CD4-positive, alpha-beta memory T cell (primary cell): ENCODE measurements around the gene ANGEL2. TPM values are rescaled to one million over a fixed set of nuclear protein-coding genes. Genes with fewer than 3 reads are reported as not detected.
"Not testable (repeated sequence)": the region's sequence is repeated elsewhere in the genome, so short reads cannot be mapped to it uniquely, and the experiment has no call there.

Source experiments
- CTCF ChIA-PET: fragments of 350-600 bp; sonication (Branson Sonifier 250); formaldehyde crosslinking; loops from one replicate; lab custom pipeline; 2021; ENCODE audit warnings: inconsistent platforms; ENCODE audit not compliant: partially characterized antibody; lab: Charles Lee
- POLR2A ChIA-PET: fragments of 350-600 bp; sonication (Branson Sonifier 250); formaldehyde crosslinking; loops from one replicate; lab custom pipeline; 2021; ENCODE audit not compliant: partially characterized antibody; lab: Charles Lee
- DNase-seq, 5 donors: peaks; one replicate each; pipeline versions ENCODE4 v3.0.0 to v3.0.0-alpha.2; 2020 to 2022; ENCODE audit warnings: mixed read lengths in 1 of 5
- H3K27ac ChIP-seq: one replicate; pipeline ENCODE4 v1.7.0; 2013; ENCODE audit warnings: low read depth, low read length
- H3K27me3 ChIP-seq: 2 replicates; pipeline ENCODE4 v1.7.0; 2013; ENCODE audit warnings: mild to moderate bottlenecking, low read length, moderate library complexity; ENCODE audit not compliant: insufficient read depth
- H3K36me3 ChIP-seq: 2 replicates; pipeline ENCODE4 v1.7.0; 2013; ENCODE audit warnings: mild to moderate bottlenecking, low read length, moderate library complexity; ENCODE audit not compliant: insufficient read depth
- H3K4me1 ChIP-seq: 2 replicates; pipeline ENCODE4 v1.7.0; 2013; ENCODE audit warnings: mild to moderate bottlenecking, low read length, moderate library complexity; ENCODE audit not compliant: insufficient read depth
- H3K4me3 ChIP-seq, 2 donors: one replicate each; pipeline ENCODE4 v1.7.0; 2013; ENCODE audit warnings: low read length in 2 of 2, mild to moderate bottlenecking in 1 of 2
- H3K9me3 ChIP-seq, 2 donors: one replicate each; pipeline ENCODE4 v1.7.0; 2013; ENCODE audit warnings: low read length in 2 of 2, control low read depth in 1 of 2; ENCODE audit not compliant: control insufficient read depth in 1 of 2
- H3K27ac Mint-ChIP-seq, 7 donors: one replicate each; pipeline ENCODE4 v1.8.0; 2020 to 2021; ENCODE audit warnings: mixed read lengths in 7 of 7, mild to moderate bottlenecking in 6 of 7, inconsistent platforms in 3 of 7, moderate library complexity in 3 of 7
- H3K27me3 Mint-ChIP-seq, 2 donors: one replicate each; pipeline ENCODE4 v1.8.0; 2020 to 2021; ENCODE audit warnings: mixed read lengths in 2 of 2
- H3K36me3 Mint-ChIP-seq, 2 donors: one replicate each; pipeline ENCODE4 v1.8.0; 2020 to 2021; ENCODE audit warnings: mixed read lengths in 2 of 2, inconsistent platforms in 1 of 2, mild to moderate bottlenecking in 1 of 2
- H3K4me1 Mint-ChIP-seq, 4 donors: one replicate each; pipeline ENCODE4 v1.8.0; 2020 to 2021; ENCODE audit warnings: mixed read lengths in 4 of 4, mild to moderate bottlenecking in 1 of 4
- H3K4me3 Mint-ChIP-seq, 8 donors: one replicate each; pipeline ENCODE4 v1.8.0; 2020 to 2021; ENCODE audit warnings: mixed read lengths in 8 of 8, mild to moderate bottlenecking in 7 of 8, moderate library complexity in 6 of 8, inconsistent platforms in 3 of 8
- H3K9me3 Mint-ChIP-seq, 8 donors: one replicate each; pipeline ENCODE4 v1.8.0; 2020 to 2021; ENCODE audit warnings: mixed read lengths in 8 of 8, mild to moderate bottlenecking in 5 of 8, inconsistent platforms in 3 of 8, moderate library complexity in 1 of 8
- intact Hi-C: fragments of 100-400 bp; cut with micrococcal nuclease; formaldehyde crosslinking; loops from one replicate; pipeline ENCODE4 v1.15.1; 2023
- polyA plus RNA-seq, 2 donors: library from polyadenylated mRNA; unstranded; fragments of 300-500 nt; fragmentation: Illumina TruSeq; gene quantifications; one replicate each; pipeline ENCODE4 v1.2.3, GENCODE V29; 2021
- total RNA-seq, 2 experiments: library from RNA; stranded (reverse); gene quantifications; one replicate each; pipeline ENCODE4 v1.2.3, GENCODE V29; 2021

ANGEL2 gene
- total and polyA plus RNA-seq, 4 experiments from 2014 or later: 22.3 to 81.4 (median 53.1) TPM

- peaks cover 13 to 21% of the 10 kb centered on the region in 2 donors for H3K27me3 Mint-ChIP-seq
- not testable (repeated sequence) for H3K9me3 Mint-ChIP-seq
These were observed 29.9 kb upstream of the ANGEL2 start for GRCh38 chr1:213045321-213046226.

GRCh38 chr1:213041443-213041842, 25.8 kb upstream of the ANGEL2 start:
- Mint-ChIP-seq H3K36me3 (no peaks in the 10 kb centered on the region), H3K4me3 (no peak overlapping the region), H3K27ac (no peak overlapping the region), H3K4me1 (peaks cover 0 to 7% (median 3%) of the 10 kb centered on the region in 4 donors), H3K9me3 (no peaks in the 10 kb centered on the region), H3K27me3 (peaks cover 10 to 15% of the 10 kb centered on the region in 2 donors)
- no peak overlapping the region for H3K4me3 ChIP-seq
- DNase-seq: no peak
- no peak overlapping the region for H3K27ac ChIP-seq
- no peaks in the 10 kb centered on the region for H3K9me3 ChIP-seq
- ChIA-PET CTCF (no interaction called here), POLR2A (no interaction called here)
- H3K27me3 ChIP-seq: no peaks in the 10 kb centered on the region
- no peaks in the 10 kb centered on the region for H3K36me3 ChIP-seq
- intact Hi-C loops: no loop called here
- no peaks in the 10 kb centered on the region for H3K4me1 ChIP-seq

More at GRCh38 chr1:213045321-213046226, 29.9 kb upstream of the ANGEL2 start:
- H3K4me3 Mint-ChIP-seq, H3K27ac ChIP-seq, DNase-seq, H3K4me1 ChIP-seq, H3K4me3 ChIP-seq, H3K36me3 ChIP-seq, H3K27ac Mint-ChIP-seq, intact Hi-C loops, H3K27me3 ChIP-seq, CTCF ChIA-PET, H3K9me3 ChIP-seq, POLR2A ChIA-PET, H3K36me3 Mint-ChIP-seq: not testable (repeated sequence)
- H3K4me1 Mint-ChIP-seq: peaks cover 7 to 13% (median 9%) of the 10 kb centered on the region in 4 donors

DNA sequence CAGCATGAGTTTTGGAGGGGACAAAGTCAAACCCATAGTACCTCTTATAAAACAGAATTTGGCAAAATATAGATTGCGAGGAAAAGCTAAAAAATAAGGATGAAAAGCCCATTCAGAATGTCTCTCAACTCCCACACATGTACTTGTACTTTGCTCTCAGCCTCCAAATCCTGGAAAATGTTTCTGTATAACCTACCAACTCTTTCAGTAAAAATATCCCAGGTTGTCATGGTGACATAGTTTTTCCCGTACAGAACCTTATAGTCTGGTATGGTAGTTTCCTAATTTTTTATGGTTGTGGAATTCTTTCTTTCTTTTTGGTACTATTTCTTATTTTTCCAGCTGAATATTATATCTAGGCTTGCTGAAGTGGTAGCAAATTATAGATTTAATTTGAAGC, 19.9 kb upstream of the ANGEL2 start:
- no peaks in the 10 kb centered on the region for H3K9me3 ChIP-seq
- no peak overlapping the region for H3K4me3 Mint-ChIP-seq
- peaks cover 0 to 6% (median 3%) of the 10 kb centered on the region in 8 donors for H3K9me3 Mint-ChIP-seq
- no peaks in the 10 kb centered on the region for H3K4me1 ChIP-seq
- CTCF ChIA-PET: no interaction called here
- POLR2A ChIA-PET: no interaction called here
- DNase-seq: no peak
- no peak overlapping the region for H3K27ac ChIP-seq
- peaks cover 23 to 45% of the 10 kb centered on the region in 2 donors for H3K27me3 Mint-ChIP-seq
- H3K27me3 ChIP-seq: no peaks in the 10 kb centered on the region
- H3K27ac Mint-ChIP-seq: no peak overlapping the region
- no peak overlapping the region for H3K4me3 ChIP-seq
- intact Hi-C loops: no loop called here
- H3K36me3 ChIP-seq: no peaks in the 10 kb centered on the region
- no peaks in the 10 kb centered on the region for H3K36me3 Mint-ChIP-seq
- no peaks in the 10 kb centered on the region for H3K4me1 Mint-ChIP-seq

GRCh38 chr1:213034713-213035112, 19.0 kb upstream of the ANGEL2 start:
- ChIA-PET CTCF (no interaction called here), POLR2A (no interaction called here)
- peaks cover 27 to 50% of the 10 kb centered on the region in 2 donors for H3K27me3 Mint-ChIP-seq
- DNase-seq: no peak
- peaks cover 0 to 6% (median 3%) of the 10 kb centered on the region in 8 donors for H3K9me3 Mint-ChIP-seq
- H3K4me3 Mint-ChIP-seq: no peak overlapping the region
- Histone ChIP-seq H3K4me1 (no peaks in the 10 kb centered on the region), H3K36me3 (no peaks in the 10 kb centered on the region), H3K27ac (no peak overlapping the region), H3K9me3 (no peaks in the 10 kb centered on the region), H3K27me3 (no peaks in the 10 kb centered on the region), H3K4me3 (no peak overlapping the region)
- no peak overlapping the region for H3K27ac Mint-ChIP-seq
- intact Hi-C loops: no loop called here
- H3K36me3 Mint-ChIP-seq: no peaks in the 10 kb centered on the region
- no peaks in the 10 kb centered on the region for H3K4me1 Mint-ChIP-seq

DNA sequence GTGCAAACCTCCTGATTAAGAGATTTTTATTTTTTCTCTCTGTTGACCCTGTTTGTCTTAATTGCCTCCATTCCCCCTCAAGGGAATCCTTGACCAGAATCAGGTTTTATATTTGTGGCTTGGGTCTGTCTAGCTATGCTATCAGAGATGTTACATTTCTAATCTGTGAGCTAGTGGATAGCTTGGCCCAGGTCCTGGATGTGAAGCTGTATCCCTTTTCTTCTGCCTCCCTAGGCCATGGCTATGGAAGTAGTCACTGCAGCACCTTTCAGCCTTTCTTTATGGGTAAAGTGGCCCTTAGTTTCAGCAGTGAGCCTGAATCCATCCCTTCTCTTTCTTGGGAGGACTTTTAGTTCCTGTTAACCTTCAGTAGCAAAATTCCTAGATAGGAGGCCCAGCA, 17.0 kb upstream of the ANGEL2 start:
- POLR2A ChIA-PET: no interaction called here
- H3K4me3 Mint-ChIP-seq: no peak overlapping the region
- H3K27ac Mint-ChIP-seq: no peak overlapping the region
- no peaks in the 10 kb centered on the region for H3K4me1 Mint-ChIP-seq
- intact Hi-C loops: no loop called here
- peaks cover 28 to 53% of the 10 kb centered on the region in 2 donors for H3K27me3 Mint-ChIP-seq
- Histone ChIP-seq H3K4me3 (no peak overlapping the region), H3K9me3 (no peaks in the 10 kb centered on the region), H3K36me3 (no peaks in the 10 kb centered on the region), H3K4me1 (no peaks in the 10 kb centered on the region), H3K27ac (no peak overlapping the region), H3K27me3 (no peaks in the 10 kb centered on the region)
- H3K36me3 Mint-ChIP-seq: no peaks in the 10 kb centered on the region
- peaks cover 0 to 6% (median 3%) of the 10 kb centered on the region in 8 donors for H3K9me3 Mint-ChIP-seq
- DNase-seq: no peak
- CTCF ChIA-PET: no interaction called here

GRCh38 chr1:213027024-213027423, 11.4 kb upstream of the ANGEL2 start:
- H3K27me3 Mint-ChIP-seq: peaks cover 27 to 47% of the 10 kb centered on the region in 2 donors
- H3K9me3 Mint-ChIP-seq: peaks cover 0 to 11% (median 5%) of the 10 kb centered on the region in 8 donors
- H3K27ac ChIP-seq, H3K4me1 Mint-ChIP-seq, H3K36me3 Mint-ChIP-seq, H3K4me3 Mint-ChIP-seq, H3K4me3 ChIP-seq, intact Hi-C loops, H3K9me3 ChIP-seq, DNase-seq, POLR2A ChIA-PET, H3K27me3 ChIP-seq, H3K36me3 ChIP-seq, H3K4me1 ChIP-seq, H3K27ac Mint-ChIP-seq: not testable (repeated sequence)
- CTCF ChIA-PET: interaction anchor here (1.1 kb wide), 1 partner anchor 28 kb away, joined by 3 read pairs; no protein-coding TSS in a partner anchor

GRCh38 chr1:213020016-213020415, 4.3 kb upstream of the ANGEL2 start:
- intact Hi-C loops: no loop called here
- no peak for DNase-seq
- Mint-ChIP-seq H3K27ac (no peak overlapping the region), H3K4me3 (no peak overlapping the region), H3K27me3 (peaks cover 9 to 10% of the 10 kb centered on the region in 2 donors), H3K36me3 (peaks cover 0 to 4% of the 10 kb centered on the region in 2 donors), H3K4me1 (peaks cover 0 to 8% (median 2%) of the 10 kb centered on the region in 4 donors), H3K9me3 (peaks cover 0 to 2% (median 0%) of the 10 kb centered on the region in 8 donors)
- no peaks in the 10 kb centered on the region for H3K27me3 ChIP-seq
- H3K9me3 ChIP-seq: no peaks in the 10 kb centered on the region
- POLR2A ChIA-PET: no interaction called here
- no peak overlapping the region for H3K27ac ChIP-seq
- no peaks in the 10 kb centered on the region for H3K36me3 ChIP-seq
- H3K4me3 ChIP-seq: no peak overlapping the region
- peaks cover 3% of the 10 kb centered on the region for H3K4me1 ChIP-seq
- CTCF ChIA-PET: no interaction called here
